HL-60 (cell line): ENCODE data around the gene ARHGEF12.

Source experiments
- GABPA ChIP-seq: IDR thresholded peaks from 2 replicates; pipeline ENCODE4 v1.6.1; 2012; ENCODE audit warnings: low read depth
- POLR2AphosphoS5 ChIP-seq: IDR thresholded peaks from 2 replicates; pipeline ENCODE4 v1.6.1; 2012; ENCODE audit warnings: low read depth
- TF ChIP-seq, protein P1 (sequence below): IDR thresholded peaks from one replicate; pipeline ENCODE4 v1.5.1; 2011; ENCODE audit warnings: low read length, control low read depth, inconsistent platforms; ENCODE audit not compliant: insufficient read depth

DNA sequence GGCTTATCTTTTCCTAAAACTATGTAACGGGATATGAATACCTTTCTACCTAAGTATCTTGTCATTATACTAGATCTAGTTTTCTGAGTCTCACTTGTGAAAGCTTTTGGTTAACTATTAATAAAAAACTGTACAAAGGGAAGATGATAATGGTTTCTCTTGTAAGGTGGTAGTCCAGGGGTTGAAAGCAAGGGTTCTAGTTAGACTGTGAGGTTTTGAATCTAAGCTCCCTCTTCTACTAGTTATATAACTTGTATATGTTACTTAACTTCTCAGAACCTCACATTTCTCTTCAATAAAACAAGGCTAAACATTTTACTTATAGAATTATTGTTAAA lies 54.3 kb downstream of the ARHGEF12 start:
- TF ChIP-seq, protein P1, sequence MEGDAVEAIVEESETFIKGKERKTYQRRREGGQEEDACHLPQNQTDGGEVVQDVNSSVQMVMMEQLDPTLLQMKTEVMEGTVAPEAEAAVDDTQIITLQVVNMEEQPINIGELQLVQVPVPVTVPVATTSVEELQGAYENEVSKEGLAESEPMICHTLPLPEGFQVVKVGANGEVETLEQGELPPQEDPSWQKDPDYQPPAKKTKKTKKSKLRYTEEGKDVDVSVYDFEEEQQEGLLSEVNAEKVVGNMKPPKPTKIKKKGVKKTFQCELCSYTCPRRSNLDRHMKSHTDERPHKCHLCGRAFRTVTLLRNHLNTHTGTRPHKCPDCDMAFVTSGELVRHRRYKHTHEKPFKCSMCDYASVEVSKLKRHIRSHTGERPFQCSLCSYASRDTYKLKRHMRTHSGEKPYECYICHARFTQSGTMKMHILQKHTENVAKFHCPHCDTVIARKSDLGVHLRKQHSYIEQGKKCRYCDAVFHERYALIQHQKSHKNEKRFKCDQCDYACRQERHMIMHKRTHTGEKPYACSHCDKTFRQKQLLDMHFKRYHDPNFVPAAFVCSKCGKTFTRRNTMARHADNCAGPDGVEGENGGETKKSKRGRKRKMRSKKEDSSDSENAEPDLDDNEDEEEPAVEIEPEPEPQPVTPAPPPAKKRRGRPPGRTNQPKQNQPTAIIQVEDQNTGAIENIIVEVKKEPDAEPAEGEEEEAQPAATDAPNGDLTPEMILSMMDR, result no peak
- TF ChIP-seq GABPA, result no peak
- TF ChIP-seq POLR2AphosphoS5, result no peak
